Liver (tissue), 9 donors: Measurements from ENCODE around the gene LENG1. TPM values are rescaled to one million over a fixed set of nuclear protein-coding genes. Genes with fewer than 3 reads are reported as not detected.

Source experiments
- DNase-seq: peaks from one replicate; pipeline ENCODE4 v3.0.0-alpha.2; 2017; ENCODE audit warnings: low spot score
- H3K27ac ChIP-seq, 2 donors: one replicate each; pipeline ENCODE4 v1.7.0; 2013; ENCODE audit warnings: inconsistent platforms in 2 of 2, low read length in 2 of 2, control low read depth in 1 of 2, low read depth in 1 of 2, mild to moderate bottlenecking in 1 of 2
- H3K27me3 ChIP-seq, 4 donors: one replicate each; pipeline versions ENCODE4 v1.6.1 to v1.7.0; 2013; ENCODE audit warnings: low read length in 3 of 4, inconsistent platforms in 1 of 4, mild to moderate bottlenecking in 1 of 4, moderate library complexity in 1 of 4; ENCODE audit not compliant: control insufficient read depth in 4 of 4, insufficient read depth in 4 of 4
- H3K36me3 ChIP-seq, 4 donors: one replicate each; pipeline versions ENCODE4 v1.6.1 to v1.7.0; 2013; ENCODE audit warnings: low read length in 3 of 4, mild to moderate bottlenecking in 3 of 4, low read depth in 1 of 4, moderate library complexity in 1 of 4; ENCODE audit not compliant: control insufficient read depth in 4 of 4, insufficient read depth in 3 of 4
- H3K4me1 ChIP-seq, 4 donors: one replicate each; pipeline versions ENCODE4 v1.6.1 to v1.7.0; 2013; ENCODE audit warnings: low read length in 3 of 4, mild to moderate bottlenecking in 3 of 4, moderate library complexity in 1 of 4; ENCODE audit not compliant: control insufficient read depth in 4 of 4, insufficient read depth in 4 of 4
- H3K4me3 ChIP-seq, 3 donors: one replicate each; pipeline versions ENCODE4 v1.6.1 to v1.7.0; 2013; ENCODE audit warnings: low read length in 3 of 3, control low read depth in 1 of 3, low read depth in 1 of 3, mild to moderate bottlenecking in 1 of 3
- H3K9ac ChIP-seq, 2 donors: one replicate each; pipeline ENCODE4 v1.7.0; 2013; ENCODE audit warnings: low read length in 2 of 2, mild to moderate bottlenecking in 2 of 2, moderate library complexity in 2 of 2, control low read depth in 1 of 2, low read depth in 1 of 2
- H3K9me3 ChIP-seq, 4 donors: one replicate each; pipeline versions ENCODE4 v1.6.1 to v1.7.0; 2013; ENCODE audit warnings: low read length in 3 of 4; ENCODE audit not compliant: control insufficient read depth in 4 of 4
- EGR1 ChIP-seq, 2 donors: IDR thresholded peaks; 2 replicates each; pipeline ENCODE4 v1.6.1; 2016 to 2018; ENCODE audit warnings: antibody characterized with exemption in 2 of 2, low read depth in 2 of 2
- FOXA1 ChIP-seq: IDR thresholded peaks from 2 replicates; pipeline ENCODE4 v1.6.1; 2016; ENCODE audit warnings: antibody characterized with exemption
- FOXA2 ChIP-seq: IDR thresholded peaks from 2 replicates; pipeline ENCODE4 v1.6.1; 2016; ENCODE audit warnings: antibody characterized with exemption
- GABPA ChIP-seq, 2 donors: IDR thresholded peaks in 1 of 2; conservative IDR thresholded peaks in 1 of 2; 2 replicates each; pipeline ENCODE4 v1.6.1; 2016; ENCODE audit warnings: antibody characterized with exemption in 2 of 2, mild to moderate bottlenecking in 1 of 2, moderate library complexity in 1 of 2
- HNF4A ChIP-seq, 2 donors: conservative IDR thresholded peaks; 2 replicates each; pipeline ENCODE4 v1.6.1; 2016; ENCODE audit warnings: antibody characterized with exemption in 2 of 2, mild to moderate bottlenecking in 2 of 2
- HNF4G ChIP-seq: IDR thresholded peaks from 2 replicates; pipeline ENCODE4 v1.6.1; 2016; ENCODE audit warnings: antibody characterized with exemption
- JUND ChIP-seq, 2 donors: IDR thresholded peaks; 2 replicates each; pipeline ENCODE4 v1.6.1; 2016; ENCODE audit warnings: antibody characterized with exemption in 2 of 2
- NR2F2 ChIP-seq: IDR thresholded peaks from 2 replicates; pipeline ENCODE4 v1.6.1; 2016; ENCODE audit warnings: antibody characterized with exemption
- RAD21 ChIP-seq, 2 donors: IDR thresholded peaks; 2 replicates each; pipeline ENCODE4 v1.6.1; 2016; ENCODE audit warnings: antibody characterized with exemption in 2 of 2, mild to moderate bottlenecking in 2 of 2
- RXRA ChIP-seq, 2 donors: IDR thresholded peaks; 2 replicates each; pipeline ENCODE4 v1.6.1; 2017 to 2018; ENCODE audit warnings: antibody characterized with exemption in 2 of 2, mild to moderate bottlenecking in 1 of 2
- SP1 ChIP-seq: IDR thresholded peaks from 2 replicates; pipeline ENCODE4 v1.6.1; 2018; ENCODE audit warnings: antibody characterized with exemption, mild to moderate bottlenecking
- TAF1 ChIP-seq: conservative IDR thresholded peaks from 2 replicates; pipeline ENCODE4 v1.6.1; 2016; ENCODE audit warnings: antibody characterized with exemption, mild to moderate bottlenecking
- WGBS: extraction: QIAGEN DNeasy Blood & Tissue Kit; methylation state at CpG from one replicate; pipeline ENCODE4 v1.1.7; 2013; 5-methylcytosine and 5-hydroxymethylcytosine counted together
- polyA plus RNA-seq, 2 donors: library from polyadenylated mRNA; stranded (reverse) in 1 of 2; unstranded in 1 of 2; fragments of 200-250 nt in 1 of 2; fragments of >200 nt in 1 of 2; fragmentation: Nextera tagmentation in 1 of 2; extraction: Ambion mirVana in 1 of 2; gene quantifications; one replicate each; pipeline versions ENCODE4 v1.2.1 to v1.2.3, GENCODE V29; 2013 to 2015
- total RNA-seq, 2 donors: library from RNA; depleted of rRNA; stranded (reverse); fragments of >200 nt; gene quantifications; one replicate each; pipeline ENCODE4 v1.2.3, GENCODE V29; 2014
- TF ChIP-seq, protein P1 (sequence below): IDR thresholded peaks from 2 replicates; pipeline ENCODE4 v1.6.1; 2016; ENCODE audit warnings: antibody characterized with exemption, mild to moderate bottlenecking
- TF ChIP-seq, protein P2 (sequence below): IDR thresholded peaks from 2 replicates; pipeline ENCODE4 v1.6.1; 2016; ENCODE audit warnings: antibody characterized with exemption
- TF ChIP-seq, protein P3 (sequence below): IDR thresholded peaks from 2 replicates; pipeline ENCODE4 v1.6.1; 2016; ENCODE audit warnings: antibody characterized with exemption
- TF ChIP-seq, protein P4 (sequence below): IDR thresholded peaks from 2 replicates; pipeline ENCODE4 v1.6.1; 2016; ENCODE audit warnings: antibody characterized with exemption
- donor health status: healthy.
- donor health status: healthy.
- donor health status: healthy.
- donor health status: healthy.
- donor health status: healthy.

The LENG1 gene
- total and polyA plus RNA-seq, 4 donors = 2.6 to 4.4 (median 2.9) TPM

DNA sequence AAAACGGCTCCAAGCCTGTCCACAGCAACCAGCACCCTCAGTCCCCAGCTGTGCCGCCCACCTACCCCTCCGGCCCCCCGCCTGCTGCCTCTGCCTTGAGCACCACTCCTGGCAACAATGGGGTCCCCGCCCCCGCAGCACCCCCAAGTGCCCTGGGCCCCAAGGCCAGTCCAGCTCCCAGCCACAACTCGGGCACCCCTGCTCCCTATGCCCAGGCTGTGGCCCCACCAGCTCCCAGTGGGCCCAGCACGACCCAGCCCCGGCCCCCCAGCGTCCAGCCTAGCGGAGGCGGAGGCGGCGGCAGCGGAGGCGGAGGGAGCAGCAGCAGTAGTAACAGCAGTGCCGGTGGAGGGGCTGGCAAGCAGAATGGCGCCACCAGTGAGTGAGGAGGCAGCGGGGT lies 11.4 kb downstream of the LENG1 start (continued):
- TF ChIP-seq, protein P1, sequence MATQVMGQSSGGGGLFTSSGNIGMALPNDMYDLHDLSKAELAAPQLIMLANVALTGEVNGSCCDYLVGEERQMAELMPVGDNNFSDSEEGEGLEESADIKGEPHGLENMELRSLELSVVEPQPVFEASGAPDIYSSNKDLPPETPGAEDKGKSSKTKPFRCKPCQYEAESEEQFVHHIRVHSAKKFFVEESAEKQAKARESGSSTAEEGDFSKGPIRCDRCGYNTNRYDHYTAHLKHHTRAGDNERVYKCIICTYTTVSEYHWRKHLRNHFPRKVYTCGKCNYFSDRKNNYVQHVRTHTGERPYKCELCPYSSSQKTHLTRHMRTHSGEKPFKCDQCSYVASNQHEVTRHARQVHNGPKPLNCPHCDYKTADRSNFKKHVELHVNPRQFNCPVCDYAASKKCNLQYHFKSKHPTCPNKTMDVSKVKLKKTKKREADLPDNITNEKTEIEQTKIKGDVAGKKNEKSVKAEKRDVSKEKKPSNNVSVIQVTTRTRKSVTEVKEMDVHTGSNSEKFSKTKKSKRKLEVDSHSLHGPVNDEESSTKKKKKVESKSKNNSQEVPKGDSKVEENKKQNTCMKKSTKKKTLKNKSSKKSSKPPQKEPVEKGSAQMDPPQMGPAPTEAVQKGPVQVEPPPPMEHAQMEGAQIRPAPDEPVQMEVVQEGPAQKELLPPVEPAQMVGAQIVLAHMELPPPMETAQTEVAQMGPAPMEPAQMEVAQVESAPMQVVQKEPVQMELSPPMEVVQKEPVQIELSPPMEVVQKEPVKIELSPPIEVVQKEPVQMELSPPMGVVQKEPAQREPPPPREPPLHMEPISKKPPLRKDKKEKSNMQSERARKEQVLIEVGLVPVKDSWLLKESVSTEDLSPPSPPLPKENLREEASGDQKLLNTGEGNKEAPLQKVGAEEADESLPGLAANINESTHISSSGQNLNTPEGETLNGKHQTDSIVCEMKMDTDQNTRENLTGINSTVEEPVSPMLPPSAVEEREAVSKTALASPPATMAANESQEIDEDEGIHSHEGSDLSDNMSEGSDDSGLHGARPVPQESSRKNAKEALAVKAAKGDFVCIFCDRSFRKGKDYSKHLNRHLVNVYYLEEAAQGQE = no peak
- TF ChIP-seq TAF1 = no peak
- no peak for TF ChIP-seq JUND (IDR thresholded peaks at IDR 0.05)
- TF ChIP-seq, protein P2, sequence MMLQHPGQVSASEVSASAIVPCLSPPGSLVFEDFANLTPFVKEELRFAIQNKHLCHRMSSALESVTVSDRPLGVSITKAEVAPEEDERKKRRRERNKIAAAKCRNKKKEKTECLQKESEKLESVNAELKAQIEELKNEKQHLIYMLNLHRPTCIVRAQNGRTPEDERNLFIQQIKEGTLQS = no peak

DNA sequence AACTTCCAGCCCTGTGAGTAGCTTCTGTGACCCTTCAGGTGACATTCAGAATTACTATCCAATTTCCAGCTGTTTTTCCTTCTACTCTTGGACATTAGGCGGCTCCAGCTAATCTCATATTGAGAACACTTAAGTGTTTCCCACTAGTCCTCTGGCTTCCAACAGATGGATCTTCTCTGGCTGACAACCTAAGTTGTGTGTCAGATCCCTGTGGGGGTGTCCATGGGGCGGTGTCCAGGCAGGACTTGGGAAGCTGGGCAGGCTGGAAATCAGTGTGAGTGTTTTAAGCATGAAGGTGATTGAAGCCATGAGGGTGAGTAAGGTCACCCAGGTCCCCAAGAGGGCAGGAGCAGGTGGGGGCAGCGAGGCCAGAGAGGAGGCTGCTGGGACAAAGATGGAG lies 11.8 kb downstream of the LENG1 start:
- TF ChIP-seq EGR1 (IDR thresholded peaks at IDR 0.05; ENCODE audit: low read depth in 2 of 2) (no peak), GABPA (IDR thresholded peaks at IDR 0.05 in 1 of 2, conservative IDR thresholded peaks at IDR 0.05 in 1 of 2) (no peak), HNF4G (no peak), FOXA1 (no peak), RXRA (IDR thresholded peaks at IDR 0.05) (no peak), TAF1 (no peak), HNF4A (conservative IDR thresholded peaks at IDR 0.05) (no peak), FOXA2 (no peak)
- TF ChIP-seq, protein P3, sequence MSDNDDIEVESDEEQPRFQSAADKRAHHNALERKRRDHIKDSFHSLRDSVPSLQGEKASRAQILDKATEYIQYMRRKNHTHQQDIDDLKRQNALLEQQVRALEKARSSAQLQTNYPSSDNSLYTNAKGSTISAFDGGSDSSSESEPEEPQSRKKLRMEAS = no peak
- TF ChIP-seq, protein P4, sequence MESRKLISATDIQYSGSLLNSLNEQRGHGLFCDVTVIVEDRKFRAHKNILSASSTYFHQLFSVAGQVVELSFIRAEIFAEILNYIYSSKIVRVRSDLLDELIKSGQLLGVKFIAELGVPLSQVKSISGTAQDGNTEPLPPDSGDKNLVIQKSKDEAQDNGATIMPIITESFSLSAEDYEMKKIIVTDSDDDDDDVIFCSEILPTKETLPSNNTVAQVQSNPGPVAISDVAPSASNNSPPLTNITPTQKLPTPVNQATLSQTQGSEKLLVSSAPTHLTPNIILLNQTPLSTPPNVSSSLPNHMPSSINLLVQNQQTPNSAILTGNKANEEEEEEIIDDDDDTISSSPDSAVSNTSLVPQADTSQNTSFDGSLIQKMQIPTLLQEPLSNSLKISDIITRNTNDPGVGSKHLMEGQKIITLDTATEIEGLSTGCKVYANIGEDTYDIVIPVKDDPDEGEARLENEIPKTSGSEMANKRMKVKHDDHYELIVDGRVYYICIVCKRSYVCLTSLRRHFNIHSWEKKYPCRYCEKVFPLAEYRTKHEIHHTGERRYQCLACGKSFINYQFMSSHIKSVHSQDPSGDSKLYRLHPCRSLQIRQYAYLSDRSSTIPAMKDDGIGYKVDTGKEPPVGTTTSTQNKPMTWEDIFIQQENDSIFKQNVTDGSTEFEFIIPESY = no peak
- no peaks in the 10 kb centered on the region for H3K4me1 ChIP-seq
- H3K9me3 ChIP-seq = no peaks in the 10 kb centered on the region
- H3K36me3 ChIP-seq = peaks cover 20 to 94% (median 64%) of the 10 kb centered on the region in 4 donors
- 64% methylated on average over 3 of the region's 3 CpGs for WGBS
- no peak for DNase-seq
- no peak overlapping the region for H3K9ac ChIP-seq
- no peaks in the 10 kb centered on the region for H3K27me3 ChIP-seq
- H3K27ac ChIP-seq = no peak overlapping the region
- no peak overlapping the region for H3K4me3 ChIP-seq

DNA sequence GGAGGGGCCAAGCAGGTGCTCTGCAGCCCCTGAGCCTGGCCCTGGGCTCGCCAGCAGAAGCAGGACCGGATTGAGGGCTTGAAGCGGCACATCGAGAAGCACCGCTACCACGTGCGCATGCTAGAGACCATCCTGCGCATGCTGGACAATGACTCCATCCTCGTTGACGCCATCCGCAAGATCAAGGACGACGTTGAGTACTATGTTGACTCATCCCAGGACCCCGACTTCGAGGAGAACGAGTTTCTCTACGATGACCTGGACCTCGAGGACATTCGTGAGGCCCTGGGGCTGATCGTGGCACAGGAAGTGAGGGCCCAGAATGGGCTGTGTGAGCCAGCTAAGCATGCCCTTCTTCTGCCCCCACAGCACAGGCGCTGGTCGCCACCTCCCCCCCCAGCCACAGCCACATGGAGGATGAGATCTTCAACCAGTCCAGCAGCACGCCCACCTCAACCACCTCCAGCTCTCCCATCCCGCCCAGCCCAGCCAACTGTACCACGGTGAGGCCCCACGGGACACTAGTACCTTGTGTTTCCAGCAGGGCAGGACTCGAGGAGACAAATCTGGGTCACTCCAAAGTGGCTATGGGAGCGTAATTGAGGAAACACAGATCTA lies 13.9 kb downstream of the LENG1 start:
- peaks cover 14 to 84% (median 58%) of the 10 kb centered on the region in 4 donors for H3K36me3 ChIP-seq
- no peak overlapping the region for H3K9ac ChIP-seq
- H3K27me3 ChIP-seq = no peaks in the 10 kb centered on the region
- no peak overlapping the region for H3K4me3 ChIP-seq
- no peak for DNase-seq
- no peak overlapping the region for H3K27ac ChIP-seq
- WGBS = 94% methylated on average over 28 of the region's 28 CpGs
- H3K9me3 ChIP-seq = no peaks in the 10 kb centered on the region
- H3K4me1 ChIP-seq = peaks cover 0 to 4% (median 3%) of the 10 kb centered on the region in 4 donors
- TF ChIP-seq GABPA (IDR thresholded peaks at IDR 0.05 in 1 of 2, conservative IDR thresholded peaks at IDR 0.05 in 1 of 2) (no peak), NR2F2 (no peak), FOXA2 (no peak), RAD21 (IDR thresholded peaks at IDR 0.05) (no peak), JUND (IDR thresholded peaks at IDR 0.05) (no peak), HNF4G (no peak), SP1 (no peak), RXRA (IDR thresholded peaks at IDR 0.05) (no peak), TAF1 (no peak), EGR1 (IDR thresholded peaks at IDR 0.05; ENCODE audit: low read depth in 2 of 2) (no peak)
- TF ChIP-seq, protein P4 = no peak
- TF ChIP-seq, protein P3 = no peak
- TF ChIP-seq, protein P1 = no peak
